NCI-H2029 treated with DMSO at 0.1 percent for 48 hours (cell line): ENCODE data around the gene PLCB2.

Experiments used
- DNase-seq: peaks from one replicate; lab custom pipeline; 2025; lab: John Stamatoyannopoulos, UW

PLCB2 gene

GRCh38 chr15:40249477-40250303 lies 58.0 kb downstream of the PLCB2 start:
- DNase-seq, result no peak

- no peak for DNase-seq
These were observed 59.5 kb downstream of the PLCB2 start for GRCh38 chr15:40248006-40248783.

GRCh38 chr15:40247406-40247971 lies 60.2 kb downstream of the PLCB2 start:
- DNase-seq, result no peak

GRCh38 chr15:40246496-40247280 lies 61.0 kb downstream of the PLCB2 start:
- no peak for DNase-seq

GRCh38 chr15:40245666-40246450 lies 61.9 kb downstream of the PLCB2 start:
- no peak for DNase-seq

- DNase-seq, result no peak
These were observed 62.7 kb downstream of the PLCB2 start for GRCh38 chr15:40244961-40245523.

GRCh38 chr15:40243126-40243810 lies 64.5 kb downstream of the PLCB2 start:
- DNase-seq, result no peak

GRCh38 chr15:40242601-40243000 lies 65.1 kb downstream of the PLCB2 start:
- no peak for DNase-seq

GRCh38 chr15:40242213-40242599 lies 65.5 kb downstream of the PLCB2 start:
- DNase-seq, result no peak

- DNase-seq, result no peak
These were observed 66.2 kb downstream of the PLCB2 start for GRCh38 chr15:40241269-40242212.

- DNase-seq, result no peak
These were observed 67.0 kb downstream of the PLCB2 start for GRCh38 chr15:40240619-40241221.

- DNase-seq, result no peak
These were observed 67.8 kb downstream of the PLCB2 start for GRCh38 chr15:40239693-40240618.

GRCh38 chr15:40239404-40239692 lies 68.4 kb downstream of the PLCB2 start:
- DNase-seq, result no peak

GRCh38 chr15:40238532-40239403 lies 69.0 kb downstream of the PLCB2 start, which contains the start of gene PAK6:
Gene PAK6 (plus strand): TSS chr15:40239063. CDS start chr15:40264786, 25,723 bp downstream.
- no peak for DNase-seq
